Panc1 (cell line): ENCODE data around the gene DNASE1. TPM values are rescaled to one million over a fixed set of nuclear protein-coding genes. Genes with fewer than 3 reads are reported as not detected.

Source experiments
- total RNA-seq: library from RNA; stranded (reverse); gene quantifications from one replicate; pipeline ENCODE4 v1.2.1, GENCODE V29; 2021; ENCODE audit not compliant: unreplicated experiment

The DNASE1 gene
- total RNA-seq, 1 experiment from 2014 or later: 21.1 TPM

Other genes with a start within 250 kb of the DNASE1 start
- 2.7 TPM for gene ZNF597, start 211.2 kb upstream of the DNASE1 start, total RNA-seq
- gene NAA60, start 211.0 kb upstream of the DNASE1 start, total RNA-seq: 56.0 TPM
- not detected for gene C16orf90, start 159.2 kb upstream of the DNASE1 start, total RNA-seq
- gene CLUAP1, start 153.7 kb upstream of the DNASE1 start, total RNA-seq: 14.5 TPM
- gene NLRC3, start 77.3 kb upstream of the DNASE1 start, total RNA-seq: 0.26 TPM
- 15.5 TPM for gene SLX4, start 43.1 kb upstream of the DNASE1 start, total RNA-seq
- 137 TPM for gene TRAP1, start 62.8 kb downstream of the DNASE1 start, total RNA-seq
- 60.2 TPM for gene CREBBP, start 226.0 kb downstream of the DNASE1 start, total RNA-seq